WERI-Rb-1 (cell line): ENCODE data around the gene NFIA.

ENCODE experiments used
- DNase-seq: peaks from one replicate; pipeline ENCODE4 v3.0.0-alpha.2; 2020
- H3K27ac ChIP-seq: fragments of 250-450 bp; sonication (Bioruptor Pico); 2 replicates; pipeline ENCODE4 v1.5.1; 2020; ENCODE audit warnings: mild to moderate bottlenecking, moderate library complexity
- H3K27me3 ChIP-seq: fragments of 250-450 bp; sonication (Bioruptor Pico); 2 replicates; pipeline ENCODE4 v1.5.1; 2021; ENCODE audit warnings: mild to moderate bottlenecking, low read depth, moderate library complexity; ENCODE audit not compliant: insufficient read depth, severe bottlenecking
- H3K36me3 ChIP-seq: fragments of 250-450 bp; sonication (Bioruptor Pico); 2 replicates; pipeline ENCODE4 v1.5.1; 2020; ENCODE audit warnings: mild to moderate bottlenecking, moderate library complexity
- H3K4me3 ChIP-seq: 2 replicates; pipeline ENCODE4 v1.5.1; 2011; ENCODE audit warnings: low read depth, mild to moderate bottlenecking, control low read depth, low read length
- H3K9me3 ChIP-seq: fragments of 250-450 bp; sonication (Bioruptor Pico); 2 replicates; pipeline ENCODE4 v1.5.1; 2021; ENCODE audit warnings: mild to moderate bottlenecking, moderate library complexity; ENCODE audit not compliant: severe bottlenecking
- CTCF ChIP-seq: IDR thresholded peaks from 2 replicates; pipeline ENCODE4 v1.5.1; 2011; ENCODE audit warnings: low read depth, mild to moderate bottlenecking, control low read depth, inconsistent platforms, low read length

The NFIA gene

GRCh38 chr1:61227857-61228550, 145.6 kb downstream of the NFIA start:
- H3K27ac ChIP-seq, result no peak overlapping the region
- no peaks in the 10 kb centered on the region for H3K27me3 ChIP-seq
- H3K36me3 ChIP-seq, result no peaks in the 10 kb centered on the region
- no peak overlapping the region for H3K4me3 ChIP-seq
- H3K9me3 ChIP-seq, result no peaks in the 10 kb centered on the region
- TF ChIP-seq CTCF, result no peak
- no peak for DNase-seq

GRCh38 chr1:61230523-61230922, 148.2 kb downstream of the NFIA start:
- no peaks in the 10 kb centered on the region for H3K36me3 ChIP-seq
- no peak for TF ChIP-seq CTCF
- H3K27ac ChIP-seq, result no peak overlapping the region
- no peaks in the 10 kb centered on the region for H3K27me3 ChIP-seq
- H3K4me3 ChIP-seq, result no peak overlapping the region
- no peak for DNase-seq
- H3K9me3 ChIP-seq, result no peaks in the 10 kb centered on the region

- no peak overlapping the region for H3K27ac ChIP-seq
- no peak for DNase-seq
- TF ChIP-seq CTCF, result no peak
- no peaks in the 10 kb centered on the region for H3K36me3 ChIP-seq
- no peak overlapping the region for H3K4me3 ChIP-seq
- no peaks in the 10 kb centered on the region for H3K27me3 ChIP-seq
- H3K9me3 ChIP-seq, result no peaks in the 10 kb centered on the region
These were observed 149.4 kb downstream of the NFIA start for GRCh38 chr1:61231795-61232194.

- H3K27ac ChIP-seq, result no peak overlapping the region
- H3K27me3 ChIP-seq, result no peaks in the 10 kb centered on the region
- no peaks in the 10 kb centered on the region for H3K36me3 ChIP-seq
- DNase-seq, result no peak
- no peak overlapping the region for H3K4me3 ChIP-seq
- no peak for TF ChIP-seq CTCF
- H3K9me3 ChIP-seq, result no peaks in the 10 kb centered on the region
These were observed 150.8 kb downstream of the NFIA start for GRCh38 chr1:61233121-61233660.

- H3K27ac ChIP-seq, result no peak overlapping the region
- no peaks in the 10 kb centered on the region for H3K27me3 ChIP-seq
- no peak overlapping the region for H3K4me3 ChIP-seq
- no peak for TF ChIP-seq CTCF
- no peak for DNase-seq
- H3K36me3 ChIP-seq, result no peaks in the 10 kb centered on the region
- H3K9me3 ChIP-seq, result no peaks in the 10 kb centered on the region
These were observed 152.2 kb downstream of the NFIA start for GRCh38 chr1:61234587-61234919.

GRCh38 chr1:61237147-61237546, 154.8 kb downstream of the NFIA start:
- no peaks in the 10 kb centered on the region for H3K27me3 ChIP-seq
- no peak for DNase-seq
- H3K36me3 ChIP-seq, result no peaks in the 10 kb centered on the region
- no peaks in the 10 kb centered on the region for H3K9me3 ChIP-seq
- no peak overlapping the region for H3K27ac ChIP-seq
- no peak for TF ChIP-seq CTCF
- no peak overlapping the region for H3K4me3 ChIP-seq
